Prostate gland (tissue), 2 donors: ENCODE results near the gene ZNF2. TPM values are rescaled to one million over a fixed set of nuclear protein-coding genes. Genes with fewer than 3 reads are reported as not detected.
A peak's percentile ranks its signal among the peaks of the same experiment; 100 is the strongest.

Experiments used
- DNase-seq: peaks from one replicate; pipeline ENCODE4 v3.0.0-alpha.2; 2019; ENCODE audit warnings: low spot score
- H3K27ac ChIP-seq, 2 donors: fragments of 200-600 bp; sonication (generic); 2 replicates each; pipeline ENCODE4 v1.5.1; 2017 to 2019
- H3K27me3 ChIP-seq: fragments of 200-600 bp; sonication (generic); replicated peaks from 2 replicates; pipeline ENCODE4 v1.5.1; 2019; ENCODE audit not compliant: insufficient read depth
- H3K36me3 ChIP-seq, 2 donors: fragments of 200-600 bp; sonication (generic); 1 replicate in 1 of 2; 2 replicates in 1 of 2; pipeline versions ENCODE4 v1.5.1 to v1.8.1; 2017 to 2019
- H3K4me1 ChIP-seq: fragments of 200-600 bp; sonication (generic); replicated peaks from 2 replicates; pipeline ENCODE4 v1.5.1; 2019
- H3K4me3 ChIP-seq, 2 donors: fragments of 200-600 bp; sonication (generic); 2 replicates each; pipeline ENCODE4 v1.5.1; 2017 to 2019
- H3K9me3 ChIP-seq: fragments of 200-600 bp; sonication (generic); 2 replicates; pipeline ENCODE4 v1.5.1; 2017
- CTCF ChIP-seq, 4 experiments: fragments of 200-600 bp in 2 of 4; fragments of 450-650 bp in 2 of 4; sonication (generic) in 2 of 4; IDR thresholded peaks; 1 replicate in 3 of 4; 2 replicates in 1 of 4; pipeline ENCODE4 v1.5.1; 2016 to 2019; ENCODE audit warnings: antibody characterized with exemption in 4 of 4, mild to moderate bottlenecking in 2 of 4, moderate library complexity in 2 of 4
- POLR2A ChIP-seq: fragments of 450-650 bp; IDR thresholded peaks from one replicate; pipeline ENCODE4 v1.6.1; 2016; ENCODE audit warnings: antibody characterized with exemption, mild to moderate bottlenecking
- POLR2AphosphoS5 ChIP-seq: sonication (generic); formaldehyde crosslinking; IDR thresholded peaks from one replicate; pipeline ENCODE4 v1.6.1; 2017; ENCODE audit warnings: antibody characterized with exemption
- WGBS: methylation state at CpG from one replicate; pipeline ENCODE4 v1.1.5; 2018; 5-methylcytosine and 5-hydroxymethylcytosine counted together
- intact Hi-C: fragments of 100-400 bp; cut with DNase I; formaldehyde crosslinking; loops from one replicate; pipeline ENCODE4 v1.14.2; 2022
- total RNA-seq, 2 donors: library from RNA; depleted of rRNA; stranded (reverse); fragments of >200 nt; gene quantifications; one replicate each; pipeline ENCODE4 v1.1.0, GENCODE V29; 2016

ZNF2 gene
- total RNA-seq, 2 donors from 2014 or later, result 6.2 to 7.1 TPM

- Histone ChIP-seq H3K27ac (no peak overlapping the region), H3K27me3 (no peaks in the 10 kb centered on the region), H3K4me1 (no peaks in the 10 kb centered on the region), H3K4me3 (no peak overlapping the region), H3K9me3 (no peaks in the 10 kb centered on the region), H3K36me3 (no peaks in the 10 kb centered on the region)
- intact Hi-C loops, result no loop called here
- TF ChIP-seq POLR2A, result no peak
- no peak for TF ChIP-seq POLR2AphosphoS5
- no peak for TF ChIP-seq CTCF (IDR thresholded peaks at IDR 0.05)
- no peak for DNase-seq
Measured at GRCh38 chr2:95225658-95226057, 60.0 kb downstream of the ZNF2 start.

- WGBS, result 48% methylated on average over 3 of the region's 3 CpGs
- Histone ChIP-seq H3K27me3 (no peaks in the 10 kb centered on the region), H3K27ac (no peak overlapping the region), H3K36me3 (no peaks in the 10 kb centered on the region), H3K4me1 (no peaks in the 10 kb centered on the region), H3K9me3 (no peaks in the 10 kb centered on the region), H3K4me3 (no peak overlapping the region)
- intact Hi-C loops, result no loop called here
- peak; percentile 59 for DNase-seq
- TF ChIP-seq POLR2AphosphoS5 (peak; percentile 21), POLR2A (no peak), CTCF (IDR thresholded peaks at IDR 0.05) (peak; percentile 61 to 89 (median 80))
Measured at GRCh38 chr2:95231723-95232122, 66.1 kb downstream of the ZNF2 start.

GRCh38 chr2:95232232-95232631 is 66.6 kb downstream of the ZNF2 start:
- intact Hi-C loops, result no loop called here
- Histone ChIP-seq H3K4me1 (no peaks in the 10 kb centered on the region), H3K36me3 (no peaks in the 10 kb centered on the region), H3K9me3 (no peaks in the 10 kb centered on the region), H3K27me3 (no peaks in the 10 kb centered on the region), H3K27ac (no peak overlapping the region), H3K4me3 (no peak overlapping the region)
- 82% methylated on average over 1 of the region's 1 CpG for WGBS
- DNase-seq, result no peak
- no peak for TF ChIP-seq CTCF (IDR thresholded peaks at IDR 0.05)
- TF ChIP-seq POLR2AphosphoS5, result no peak
- TF ChIP-seq POLR2A, result no peak

Other genes with a start within 250 kb of the ZNF2 start
- gene MAL, start 140.1 kb upstream of the ZNF2 start, total RNA-seq, result 1 to 10 TPM; 3.1 to 8.0 TPM
- 10 to 100 TPM; 35.0 to 49.9 TPM for gene MRPS5, start 44.0 kb upstream of the ZNF2 start, total RNA-seq
- 10 to 100 TPM; 19.1 TPM for gene ZNF514, start 6.0 kb upstream of the ZNF2 start, total RNA-seq
- gene ZNF892, start 41.7 kb downstream of the ZNF2 start, total RNA-seq, result 1 to 10 TPM; 4.6 to 4.8 TPM
- gene PROM2, start 108.6 kb downstream of the ZNF2 start, total RNA-seq, result 10 to 100 TPM; 43.4 to 80.1 TPM
- gene KCNIP3, start 131.5 kb downstream of the ZNF2 start, total RNA-seq, result 10 to 100 TPM in 1 of 2 donors, 1 to 10 TPM in 1; 5.1 to 63.8 TPM
- 10 to 100 TPM; 15.3 to 27.9 TPM for gene FAHD2A, start 236.9 kb downstream of the ZNF2 start, total RNA-seq